Measurements from ENCODE around the gene GPS1.

GPS1 gene

DNA sequence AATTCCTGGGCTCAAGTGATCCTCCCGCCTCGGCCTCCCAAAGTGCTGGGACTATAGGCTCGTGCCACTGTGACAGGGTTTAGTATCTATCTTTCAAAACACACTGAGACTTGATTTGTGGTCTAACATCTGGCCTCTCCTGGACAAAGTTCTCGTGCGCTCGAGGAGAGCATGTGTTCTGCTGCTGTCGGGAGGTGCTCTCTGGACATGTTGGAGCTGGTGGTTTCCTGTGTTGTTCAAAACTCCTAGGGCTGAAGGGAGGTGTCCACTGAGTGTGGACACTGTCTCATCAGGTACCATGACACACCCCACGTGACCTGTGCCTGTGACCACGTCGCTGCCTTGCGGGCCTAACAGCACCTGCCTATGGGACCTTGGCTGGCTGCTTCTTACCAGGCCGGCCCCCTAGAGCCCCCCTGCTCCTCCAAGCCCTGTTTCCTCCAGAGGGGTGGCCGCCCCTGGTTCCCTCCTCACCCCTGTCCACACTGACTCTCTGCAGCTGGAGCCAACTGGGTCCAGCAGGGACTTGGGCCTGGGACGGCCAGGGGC, 5.7 kb upstream of the GPS1 start:
- DNase-seq (ENCODE audit: low read depth): no peak

DNA sequence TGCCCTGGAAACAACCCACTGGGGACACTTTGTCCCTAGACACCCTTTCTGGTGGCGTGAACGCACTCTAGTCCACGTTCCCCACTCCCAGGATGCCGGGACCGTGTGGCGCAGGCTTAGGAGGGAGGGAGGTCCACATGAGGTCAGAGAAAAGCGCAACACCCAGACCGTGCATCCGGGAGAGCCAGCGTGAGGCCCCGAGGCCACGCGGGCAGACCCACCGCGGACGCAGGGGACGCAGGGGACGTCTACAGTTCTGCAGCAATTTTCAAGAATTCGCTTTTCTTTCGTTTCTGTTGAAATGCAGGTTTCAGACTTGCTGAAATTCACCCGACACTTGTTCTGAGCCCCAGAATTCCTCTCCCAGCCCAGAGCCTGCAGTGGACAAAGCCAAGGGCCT, 4.8 kb upstream of the GPS1 start:
- no peak for DNase-seq (ENCODE audit: low read depth)

DNA sequence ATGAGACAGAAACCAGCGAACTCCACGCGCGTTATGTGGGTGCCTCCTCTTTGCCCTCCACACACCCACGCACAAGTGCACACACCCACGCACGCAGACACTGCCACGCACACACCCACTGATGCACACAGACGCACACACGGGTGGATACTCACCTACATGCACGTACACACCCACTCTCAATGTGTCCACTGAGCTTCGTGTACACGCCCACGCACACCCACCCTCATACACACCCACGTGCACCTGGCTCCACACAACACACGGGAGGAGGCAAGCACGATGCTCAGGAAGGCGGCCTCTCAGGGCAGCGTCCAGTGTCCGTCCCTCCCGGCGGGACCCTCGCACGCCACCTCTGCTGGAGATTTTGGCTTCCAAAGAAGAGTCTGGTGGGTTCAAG, 4.3 kb upstream of the GPS1 start:
- DNase-seq (ENCODE audit: low read depth): no peak

DNA sequence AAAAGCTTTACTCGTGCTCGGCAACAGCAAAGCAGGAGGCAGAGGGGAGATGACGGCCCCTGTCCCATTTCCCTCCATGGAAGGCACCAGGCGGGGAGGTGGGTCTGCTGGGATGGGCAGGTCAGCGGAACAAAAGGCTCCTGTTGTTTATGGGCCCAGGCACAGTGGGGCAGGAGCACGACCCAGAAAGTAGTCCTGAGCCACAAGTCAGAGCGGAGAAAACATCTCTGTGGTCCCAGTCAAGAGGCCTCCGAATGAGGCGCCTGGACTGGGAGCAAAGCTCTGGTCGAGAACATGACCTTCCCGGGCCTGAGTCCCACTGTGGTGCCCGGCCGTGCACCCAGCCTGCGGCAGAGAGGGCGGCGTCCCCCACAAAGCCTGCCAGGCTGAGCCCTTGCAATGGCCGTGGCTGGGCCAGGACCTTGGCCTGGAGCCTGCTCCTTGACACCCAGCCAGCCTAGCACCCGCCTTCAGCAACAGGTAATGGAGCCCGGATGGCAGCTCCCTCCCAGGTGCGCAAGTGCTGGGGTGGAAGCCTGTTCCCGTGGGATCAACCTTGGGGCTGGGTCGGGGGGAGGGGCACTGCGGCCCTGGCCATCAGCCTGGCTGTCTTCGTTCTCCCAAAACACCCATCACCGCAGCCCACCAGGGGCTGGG, 3.7 kb upstream of the GPS1 start:
- no peak for DNase-seq (ENCODE audit: low read depth)

DNA sequence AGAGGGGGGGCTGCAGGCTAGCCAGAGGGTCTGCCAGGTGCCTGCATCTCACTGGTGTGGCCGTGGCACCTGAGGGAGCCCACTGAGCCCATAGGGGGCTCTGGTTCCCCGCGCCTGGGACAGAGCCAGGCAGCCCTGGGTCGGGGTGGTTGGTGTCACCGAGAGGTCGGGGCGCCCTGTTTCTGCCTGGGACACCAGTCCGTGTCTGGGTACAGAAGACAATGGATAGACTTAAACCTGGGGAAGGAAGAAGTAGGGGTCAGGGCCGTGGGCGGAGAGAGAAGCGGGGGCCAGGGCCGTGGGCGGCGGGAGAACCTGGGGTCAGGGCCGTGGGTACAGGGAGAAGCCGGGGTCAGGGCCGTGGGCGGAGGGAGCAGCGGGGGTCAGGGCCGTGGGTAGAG, 3.1 kb upstream of the GPS1 start:
- DNase-seq (ENCODE audit: low read depth): no peak

DNA sequence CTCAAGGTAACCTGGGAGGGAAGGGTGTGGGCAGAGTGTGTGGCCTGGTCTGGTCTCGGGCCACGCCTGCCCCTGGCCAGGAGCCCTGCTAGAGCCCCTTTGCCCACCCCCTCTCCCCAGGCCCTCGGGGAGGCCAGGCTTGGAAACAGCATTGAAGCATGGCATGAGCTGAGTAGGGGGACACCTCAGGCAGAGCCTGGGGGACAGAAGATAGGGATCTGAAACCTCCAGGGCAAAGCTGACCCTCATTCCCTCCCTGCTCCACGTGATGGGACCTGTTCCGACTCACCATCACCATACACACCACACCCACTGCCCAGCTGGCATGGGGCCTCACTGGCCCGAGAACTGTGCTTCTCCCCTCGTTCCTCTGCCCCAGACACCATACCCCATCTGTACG, 2.6 kb upstream of the GPS1 start:
- DNase-seq (ENCODE audit: low read depth): no peak

DNA sequence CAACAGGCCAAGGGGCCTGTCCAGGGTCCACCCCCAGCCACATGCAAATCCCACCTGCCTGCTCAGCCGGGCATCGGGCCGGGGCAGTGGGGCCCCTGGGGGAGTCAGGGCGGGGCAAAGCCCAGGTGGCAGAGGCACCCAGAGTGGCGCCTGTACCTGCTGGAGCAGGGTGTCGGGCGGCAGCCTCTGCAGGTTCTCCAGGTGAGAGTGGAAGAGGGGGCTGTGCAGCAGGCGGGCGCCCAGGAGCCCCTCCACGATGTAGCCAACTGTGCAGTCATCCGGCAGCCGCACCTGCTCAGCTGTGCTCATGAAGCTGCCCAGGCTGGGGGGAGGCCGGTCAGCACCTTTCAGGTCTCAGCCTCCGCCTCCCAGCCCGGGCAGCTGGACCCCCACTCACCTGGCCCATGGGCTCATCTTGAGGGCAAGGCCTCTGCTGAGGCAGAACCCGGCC, 2.2 kb upstream of the GPS1 start:
- DNase-seq (ENCODE audit: low read depth): no peak

DNA sequence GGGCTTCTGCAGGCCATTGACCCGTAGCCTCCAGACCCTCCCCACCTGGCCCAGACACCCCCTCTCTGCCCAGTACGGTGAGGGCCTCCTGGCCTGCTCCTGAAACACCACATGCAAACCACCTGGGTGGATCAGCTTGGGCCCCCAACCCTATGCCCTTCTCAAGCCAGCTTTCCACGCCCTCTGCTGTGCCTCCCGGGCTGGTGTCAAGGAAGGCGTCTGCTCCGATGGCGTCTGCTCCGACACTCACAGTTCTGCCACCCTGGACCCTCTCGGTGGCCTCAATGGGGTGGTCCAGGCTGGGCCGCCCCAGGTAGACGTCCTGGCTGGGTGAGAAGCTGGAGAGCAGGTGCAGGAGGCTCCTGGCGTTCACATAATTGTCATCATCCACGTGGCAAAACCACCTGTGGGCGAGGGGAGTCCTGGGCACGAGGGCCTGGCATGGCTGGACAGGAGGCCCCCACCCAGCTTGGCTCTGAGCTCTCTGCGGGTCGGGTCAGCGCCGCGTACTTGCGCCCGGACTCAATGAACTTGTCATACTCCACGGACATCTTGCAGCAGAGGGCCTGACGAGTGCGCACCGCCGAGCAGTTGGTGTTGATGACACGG, 1.4 kb upstream of the GPS1 start:
- no peak for DNase-seq (ENCODE audit: low read depth)

DNA sequence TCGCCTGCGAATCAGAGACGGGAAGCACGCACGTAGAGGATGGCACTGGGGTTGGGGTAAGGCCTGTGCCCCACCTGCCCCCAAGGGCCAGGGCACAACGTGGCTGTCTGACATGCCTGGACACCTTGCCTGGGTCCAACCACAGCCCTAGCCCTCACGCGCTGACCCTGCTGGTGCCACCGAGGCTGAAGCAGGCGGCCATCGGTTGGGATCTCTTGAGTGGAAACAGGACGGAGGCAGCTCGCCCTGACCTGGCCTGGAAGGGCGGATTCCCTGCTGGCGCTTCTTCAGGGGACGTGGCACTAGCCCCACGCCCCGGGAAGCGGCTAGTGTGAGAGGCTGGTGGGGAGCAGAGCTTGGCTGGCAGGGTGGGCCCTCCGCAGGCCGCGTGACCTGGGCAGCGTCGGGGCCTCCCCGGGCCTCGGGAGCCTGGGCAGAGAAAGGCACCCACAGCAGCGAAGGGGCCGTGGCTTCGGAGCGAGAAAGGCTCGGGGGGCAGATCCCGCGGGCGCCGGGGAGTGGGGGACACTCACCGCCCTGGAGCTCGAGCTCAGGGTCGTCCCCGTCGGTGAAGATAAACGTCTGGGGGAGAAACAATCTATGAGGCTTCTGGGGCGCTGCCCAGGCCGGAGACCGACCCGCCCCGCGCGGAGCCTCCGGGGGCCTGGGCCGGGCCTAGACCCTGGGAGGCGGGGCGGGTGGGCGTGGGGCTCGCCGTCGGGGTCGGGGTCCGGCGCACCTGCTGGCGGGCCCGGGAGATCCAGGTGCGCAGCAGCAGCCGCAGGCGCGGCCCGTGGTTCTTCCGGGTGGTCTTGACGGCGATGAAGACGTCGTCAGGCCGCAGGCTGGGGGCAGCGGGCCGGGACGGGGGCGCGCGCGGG, 697 bp upstream of the GPS1 start:
- DNase-seq (ENCODE audit: low read depth): no peak

DNA sequence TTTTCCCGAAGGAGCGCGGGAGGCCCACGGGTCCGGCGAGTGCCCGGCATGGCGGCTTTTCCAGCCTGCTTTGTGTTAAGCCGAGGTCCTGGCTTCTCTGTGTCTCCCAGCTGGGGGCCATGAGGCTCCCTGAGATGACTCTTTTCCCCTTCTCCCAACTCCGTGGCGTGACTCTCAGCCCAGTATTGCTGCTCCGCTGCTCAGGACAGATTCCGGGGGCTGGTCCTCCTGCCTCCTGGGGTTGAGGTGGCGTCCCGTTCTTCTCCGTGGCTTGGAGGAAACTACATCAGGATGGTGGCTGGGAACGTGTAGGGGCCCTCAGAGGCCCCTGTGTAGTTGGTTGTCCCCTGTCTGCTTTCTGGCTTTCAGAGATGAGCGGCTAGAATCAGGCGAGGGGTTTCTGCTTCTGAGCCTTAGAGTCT, 951 bp downstream of the GPS1 start:
- no peak for DNase-seq (ENCODE audit: low read depth)

DNA sequence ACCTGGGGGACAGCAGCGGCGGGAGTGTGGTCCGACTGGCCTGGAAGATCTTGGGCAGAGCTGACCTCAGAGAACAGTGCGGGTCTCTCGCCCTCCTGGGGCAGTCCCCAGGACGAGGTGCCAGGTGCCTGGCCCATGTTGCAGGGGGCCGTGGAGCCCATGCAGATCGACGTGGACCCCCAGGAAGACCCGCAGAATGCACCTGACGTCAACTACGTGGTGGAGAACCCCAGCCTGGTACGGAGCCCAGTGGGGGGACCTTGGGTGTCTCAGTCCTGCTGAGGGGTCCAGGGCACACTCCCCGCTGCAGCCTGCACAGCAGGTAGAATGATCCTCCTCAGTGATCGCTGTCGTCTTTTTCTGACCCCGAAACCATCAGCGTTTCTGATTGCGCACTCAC, 1.4 kb downstream of the GPS1 start:
- no peak for DNase-seq (ENCODE audit: low read depth)

DNA sequence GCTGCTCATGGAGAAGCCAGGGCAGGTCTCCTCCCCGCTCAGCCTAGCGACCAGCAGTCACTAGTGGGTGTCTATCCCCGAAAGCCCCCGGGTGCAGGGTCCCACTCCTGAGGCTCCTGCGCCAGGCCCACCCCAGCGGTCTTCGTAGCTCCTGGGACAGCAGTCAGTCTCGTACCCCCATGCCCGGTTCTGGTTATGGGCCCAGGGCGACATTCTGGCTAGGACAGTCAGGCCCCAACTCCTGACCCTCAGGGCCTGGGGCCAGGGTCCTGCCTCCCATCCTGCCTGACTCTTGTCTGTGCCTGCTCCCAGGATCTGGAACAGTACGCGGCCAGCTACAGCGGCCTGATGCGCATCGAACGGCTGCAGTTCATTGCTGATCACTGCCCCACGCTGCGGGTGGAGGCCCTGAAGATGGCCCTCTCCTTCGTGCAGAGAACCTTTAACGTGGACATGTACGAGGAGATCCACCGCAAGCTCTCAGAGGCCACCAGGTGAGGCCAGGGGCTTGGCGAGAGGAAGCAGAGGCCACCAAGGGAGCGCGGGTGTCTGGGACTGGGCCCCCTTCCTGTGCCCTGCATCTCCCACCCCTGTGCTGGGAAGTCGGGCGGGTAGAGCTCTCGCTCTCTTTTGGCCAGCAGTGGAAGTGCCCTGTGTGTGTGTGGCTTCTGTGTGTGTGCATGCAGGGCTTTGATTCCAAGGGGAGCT, 2.0 kb downstream of the GPS1 start:
- DNase-seq (ENCODE audit: low read depth): no peak

DNA sequence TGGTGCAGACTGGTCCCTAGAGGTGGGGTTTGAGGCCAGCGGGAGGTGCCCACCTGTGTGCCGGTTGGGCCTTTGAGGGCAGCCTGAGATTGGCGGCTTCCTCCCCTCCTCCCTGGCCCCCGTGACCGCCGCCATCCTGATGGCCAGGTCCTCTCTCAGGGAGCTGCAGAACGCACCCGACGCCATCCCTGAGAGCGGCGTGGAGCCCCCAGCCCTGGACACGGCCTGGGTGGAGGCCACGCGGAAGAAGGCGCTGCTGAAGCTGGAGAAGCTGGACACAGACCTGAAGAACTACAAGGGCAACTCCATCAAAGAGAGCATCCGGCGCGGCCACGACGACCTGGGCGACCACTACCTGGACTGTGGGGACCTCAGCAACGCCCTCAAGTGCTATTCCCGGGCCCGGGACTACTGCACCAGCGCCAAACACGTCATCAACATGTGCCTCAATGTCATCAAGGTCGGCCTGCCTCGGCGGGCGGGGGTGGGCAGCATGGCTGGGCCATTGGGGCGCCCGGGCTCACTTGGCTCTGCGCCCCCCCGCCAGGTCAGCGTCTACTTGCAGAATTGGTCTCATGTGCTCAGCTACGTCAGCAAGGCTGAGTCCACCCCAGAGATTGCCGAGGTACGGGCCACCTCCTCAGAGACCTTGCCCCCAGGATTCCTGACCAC, 2.8 kb downstream of the GPS1 start:
- no peak for DNase-seq (ENCODE audit: low read depth)

DNA sequence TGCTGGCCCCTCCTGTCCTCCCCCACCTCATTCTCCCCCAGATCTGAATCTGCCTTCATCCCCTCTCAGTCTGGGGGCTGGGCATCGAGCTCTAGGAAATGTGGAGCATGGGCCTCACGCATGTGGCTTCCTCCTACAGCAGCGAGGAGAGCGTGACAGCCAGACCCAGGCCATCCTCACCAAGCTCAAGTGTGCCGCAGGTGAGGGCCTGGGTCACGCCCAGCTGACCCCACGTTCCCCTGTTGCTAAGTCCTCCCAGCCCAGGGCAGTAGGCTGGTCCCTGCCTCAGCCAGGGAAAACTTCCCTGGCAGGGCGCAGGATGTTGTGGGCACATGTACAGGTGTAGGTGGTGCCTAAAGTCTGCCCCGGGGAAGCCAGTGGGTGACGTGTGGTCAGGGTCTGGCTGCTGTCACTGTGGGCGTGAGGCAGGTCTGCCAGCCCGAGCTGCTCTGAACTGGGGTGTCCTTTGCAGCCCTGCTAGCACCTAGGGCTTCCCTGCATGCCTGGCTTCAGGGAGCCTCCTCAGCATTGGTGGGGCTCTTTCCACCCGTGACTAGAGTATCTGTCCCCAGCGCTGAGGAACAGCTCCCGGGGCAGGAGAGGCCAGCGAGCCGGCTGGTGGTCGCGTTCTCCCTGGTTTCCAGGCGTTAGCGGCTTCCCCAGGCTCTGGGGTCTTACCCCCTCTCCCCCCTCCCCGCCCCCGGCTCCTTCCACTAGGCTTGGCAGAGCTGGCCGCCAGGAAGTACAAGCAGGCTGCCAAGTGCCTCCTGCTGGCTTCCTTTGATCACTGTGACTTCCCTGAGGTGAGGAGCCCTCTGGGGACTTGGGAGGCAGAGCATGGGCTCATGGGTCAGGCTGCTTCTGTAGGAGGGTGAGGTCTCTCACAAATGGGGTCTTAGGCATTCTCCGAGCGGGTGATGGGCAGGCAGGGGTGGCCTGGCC, 3.6 kb downstream of the GPS1 start:
- DNase-seq (ENCODE audit: low read depth): no peak

DNA sequence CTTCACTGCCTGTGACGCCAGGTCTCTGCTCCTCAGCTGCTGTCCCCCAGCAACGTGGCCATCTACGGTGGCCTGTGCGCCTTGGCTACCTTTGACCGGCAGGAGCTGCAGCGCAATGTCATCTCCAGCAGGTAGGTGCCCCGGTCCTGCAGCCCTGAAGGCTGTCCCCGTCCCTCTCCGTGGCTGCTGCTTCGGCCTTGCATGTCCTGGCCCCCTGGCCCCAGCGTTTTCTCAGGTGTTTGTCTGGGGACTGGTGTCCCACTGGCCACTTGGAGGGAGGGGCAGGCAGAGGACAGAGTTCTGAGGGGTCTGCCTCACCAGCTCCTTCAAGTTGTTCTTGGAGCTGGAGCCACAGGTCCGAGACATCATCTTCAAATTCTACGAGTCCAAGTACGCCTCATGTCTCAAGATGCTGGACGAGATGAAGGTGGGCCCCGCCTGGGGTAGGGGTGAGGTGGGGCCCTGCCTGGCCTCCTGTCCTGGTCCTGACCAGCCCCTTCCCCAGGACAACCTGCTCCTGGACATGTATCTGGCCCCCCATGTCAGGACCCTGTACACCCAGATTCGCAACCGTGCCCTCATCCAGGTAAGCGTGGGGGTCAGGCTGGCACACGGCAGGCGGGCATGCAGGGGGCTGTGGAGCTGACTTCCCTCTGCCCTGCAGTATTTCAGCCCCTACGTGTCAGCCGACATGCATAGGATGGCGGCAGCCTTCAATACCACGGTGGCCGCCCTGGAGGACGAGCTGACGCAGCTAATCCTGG, 4.4 kb downstream of the GPS1 start:
- no peak for DNase-seq (ENCODE audit: low read depth)

DNA sequence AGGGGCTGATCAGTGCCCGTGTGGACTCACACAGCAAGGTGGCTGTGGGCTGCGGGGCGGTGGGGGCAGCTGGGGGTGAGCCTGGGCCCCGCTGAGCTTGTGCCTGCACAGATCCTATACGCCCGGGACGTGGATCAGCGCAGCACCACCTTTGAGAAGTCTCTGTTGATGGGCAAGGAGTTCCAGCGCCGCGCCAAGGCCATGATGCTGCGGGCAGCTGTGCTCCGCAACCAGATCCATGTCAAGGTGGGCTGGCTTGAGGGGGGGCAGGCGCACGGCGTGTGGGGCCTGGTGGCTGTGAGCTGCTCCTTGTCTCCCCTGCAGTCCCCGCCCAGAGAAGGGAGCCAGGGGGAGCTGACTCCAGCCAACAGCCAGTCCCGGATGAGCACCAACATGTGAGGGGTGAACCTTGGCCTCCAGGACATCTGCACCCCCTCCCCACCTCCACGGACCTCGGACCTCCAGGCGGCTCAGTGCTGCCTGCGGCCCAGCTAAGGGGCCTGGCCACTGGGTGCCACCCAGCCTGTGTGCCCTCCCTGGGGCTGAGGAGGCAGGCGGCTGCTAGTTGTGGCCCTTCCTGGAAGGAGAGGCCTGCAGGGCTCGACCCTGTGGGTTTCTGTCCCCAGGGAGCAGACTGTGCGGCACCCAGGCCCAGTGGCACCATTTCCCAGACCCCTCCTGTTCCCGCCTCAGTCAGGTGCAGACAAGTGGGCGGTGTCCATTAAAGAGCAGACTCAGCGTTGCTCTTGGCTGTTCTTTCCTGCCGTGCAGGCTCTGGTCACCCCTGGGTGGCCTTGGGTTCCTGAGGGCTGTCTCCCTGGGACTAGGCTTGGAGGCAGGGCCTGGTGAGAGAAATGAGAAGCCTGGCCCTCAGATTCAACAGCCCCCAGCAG, 5.3 kb downstream of the GPS1 start:
- no peak for DNase-seq (ENCODE audit: low read depth)

DNA sequence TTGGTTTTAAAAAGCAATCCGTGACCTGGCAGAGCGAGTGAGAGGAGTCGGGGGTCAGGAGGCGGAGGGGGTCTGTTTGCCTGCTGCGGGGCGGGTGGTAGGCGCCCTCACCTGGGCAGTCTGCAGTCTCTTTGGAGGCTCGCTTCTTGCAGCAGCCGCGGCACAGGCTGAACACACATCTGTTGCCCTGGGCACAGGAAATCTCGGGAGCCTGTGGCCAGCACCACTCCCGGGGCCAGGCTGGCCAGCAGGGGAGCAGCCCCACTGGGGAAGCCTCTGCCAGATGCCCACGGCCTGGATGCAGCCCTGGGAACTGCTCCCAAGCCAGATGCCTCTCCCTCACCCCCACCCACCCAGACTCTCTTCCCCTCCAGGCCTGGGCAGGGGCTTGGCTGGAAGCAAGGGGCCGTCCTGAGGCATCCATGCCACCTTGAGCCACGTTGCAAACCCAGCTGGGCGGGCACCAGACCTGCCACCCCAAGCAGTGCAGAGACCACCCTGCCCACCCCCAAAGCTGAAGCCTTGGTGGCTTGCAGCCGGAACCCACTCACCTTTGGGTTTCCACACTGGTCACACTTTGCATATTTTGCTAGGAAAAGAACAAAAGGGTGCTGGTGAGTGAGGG, 6.6 kb downstream of the GPS1 start:
- no peak for DNase-seq (ENCODE audit: low read depth)

DNA sequence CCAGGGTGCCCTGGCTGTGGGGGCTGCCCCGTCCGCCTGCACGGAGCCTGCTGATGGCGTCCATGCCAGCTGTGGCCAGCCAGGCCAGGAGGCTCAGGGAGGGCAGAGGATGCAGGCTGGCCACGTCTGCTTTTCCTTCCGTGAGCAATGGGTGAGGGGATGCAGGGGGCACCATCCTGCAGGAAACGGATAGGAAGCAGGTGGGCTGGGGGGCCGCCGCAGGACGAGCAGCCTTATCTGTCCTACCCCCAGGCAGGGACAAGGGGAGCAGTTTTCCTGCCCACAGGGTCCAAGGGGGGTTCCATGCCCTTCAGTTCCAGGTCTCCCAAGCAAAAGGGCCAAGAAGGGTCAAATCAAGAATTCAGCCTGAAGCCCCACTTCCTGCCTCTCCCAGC, 7.2 kb downstream of the GPS1 start:
- DNase-seq (ENCODE audit: low read depth): no peak
